ENCODE data around the gene UBC.
A peak's percentile ranks its signal among the peaks of the same experiment; 100 is the strongest.
"Not testable (repeated sequence)": the region's sequence is repeated elsewhere in the genome, so short reads cannot be mapped to it uniquely, and the experiment has no call there.

UBC gene

DNA sequence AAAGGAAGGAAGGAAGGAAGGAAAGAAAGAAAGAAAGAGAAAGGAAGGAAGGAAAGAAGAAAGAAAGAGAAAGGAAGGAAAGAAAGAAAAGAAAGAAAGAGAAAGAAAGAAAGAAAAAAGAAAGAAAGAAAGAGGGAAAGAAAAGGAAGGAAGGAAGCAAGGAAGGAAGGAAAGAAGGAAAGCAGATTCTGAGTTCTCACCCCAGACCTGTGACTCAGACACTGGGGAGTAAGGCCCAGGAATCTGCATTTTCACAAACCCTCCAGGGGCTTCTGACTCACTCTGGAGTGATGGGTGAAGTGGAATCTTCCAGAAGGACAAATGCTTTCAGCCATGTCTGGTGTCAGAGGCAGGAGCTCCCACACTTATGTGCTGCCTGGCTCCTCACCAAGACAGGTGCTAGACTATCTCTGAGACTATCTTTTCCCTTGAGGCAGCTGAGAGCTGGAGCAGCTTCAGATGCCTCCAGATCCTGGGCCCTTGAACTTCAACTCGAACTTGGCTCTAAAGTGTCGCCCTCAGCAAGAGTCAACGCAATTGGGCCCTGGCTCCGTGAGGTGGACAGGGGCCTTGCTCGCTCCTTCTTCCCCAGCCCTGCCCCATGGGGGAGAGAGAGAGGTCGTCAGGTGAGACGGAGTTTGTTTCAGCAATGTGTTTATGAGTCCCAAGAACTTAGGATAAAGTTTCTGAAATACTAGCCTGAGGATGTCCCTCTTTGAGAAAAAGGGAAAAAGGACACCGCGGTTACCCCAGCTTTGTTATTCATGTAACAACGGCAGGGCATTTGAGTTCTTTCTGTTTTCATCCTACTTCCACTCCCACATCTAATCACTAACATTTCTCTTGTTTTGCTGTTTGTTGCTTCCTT lies 31.0 kb downstream of the UBC start:
- no peak for DNase-seq

DNA sequence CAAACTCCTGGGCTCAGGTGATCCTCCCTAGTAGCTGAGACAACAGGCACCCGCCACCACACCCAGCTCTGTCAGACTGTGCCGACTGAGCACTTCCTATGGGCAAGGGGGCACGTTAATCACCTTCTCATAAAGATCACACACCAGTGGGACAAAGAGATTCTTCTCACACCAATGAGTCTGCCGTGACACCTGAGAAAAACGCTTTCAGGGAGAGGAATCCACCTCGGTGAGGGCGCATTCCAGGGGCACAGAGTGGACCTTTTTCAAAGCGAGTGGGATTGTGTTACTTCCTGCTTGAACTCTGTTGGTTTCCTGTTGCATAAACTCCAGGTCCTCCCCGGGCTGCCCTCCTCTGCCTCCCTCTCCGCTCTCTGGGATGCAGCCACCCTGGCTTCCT lies 33.3 kb downstream of the UBC start:
- DNase-seq: no peak

DNA sequence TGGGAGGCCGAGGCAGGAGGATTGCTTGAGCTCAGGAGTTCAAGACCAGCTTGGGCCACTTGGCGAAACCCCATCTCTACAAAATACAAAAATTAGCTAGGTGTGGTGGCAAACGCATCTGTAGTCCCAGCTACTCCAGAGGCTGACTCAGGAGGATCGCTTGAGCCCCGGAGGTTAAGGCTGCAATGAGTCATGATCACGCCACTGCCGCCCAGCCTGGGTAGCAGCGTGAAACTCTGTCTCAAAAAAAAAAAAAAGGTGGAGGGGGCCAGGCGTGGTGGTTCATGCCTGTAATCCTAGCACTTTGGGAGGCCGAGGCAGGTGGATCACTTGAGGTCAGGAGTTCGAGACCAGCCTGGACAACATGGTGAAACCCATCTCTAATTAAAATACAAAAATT lies 34.1 kb downstream of the UBC start:
- not testable (repeated sequence) for DNase-seq

DNA sequence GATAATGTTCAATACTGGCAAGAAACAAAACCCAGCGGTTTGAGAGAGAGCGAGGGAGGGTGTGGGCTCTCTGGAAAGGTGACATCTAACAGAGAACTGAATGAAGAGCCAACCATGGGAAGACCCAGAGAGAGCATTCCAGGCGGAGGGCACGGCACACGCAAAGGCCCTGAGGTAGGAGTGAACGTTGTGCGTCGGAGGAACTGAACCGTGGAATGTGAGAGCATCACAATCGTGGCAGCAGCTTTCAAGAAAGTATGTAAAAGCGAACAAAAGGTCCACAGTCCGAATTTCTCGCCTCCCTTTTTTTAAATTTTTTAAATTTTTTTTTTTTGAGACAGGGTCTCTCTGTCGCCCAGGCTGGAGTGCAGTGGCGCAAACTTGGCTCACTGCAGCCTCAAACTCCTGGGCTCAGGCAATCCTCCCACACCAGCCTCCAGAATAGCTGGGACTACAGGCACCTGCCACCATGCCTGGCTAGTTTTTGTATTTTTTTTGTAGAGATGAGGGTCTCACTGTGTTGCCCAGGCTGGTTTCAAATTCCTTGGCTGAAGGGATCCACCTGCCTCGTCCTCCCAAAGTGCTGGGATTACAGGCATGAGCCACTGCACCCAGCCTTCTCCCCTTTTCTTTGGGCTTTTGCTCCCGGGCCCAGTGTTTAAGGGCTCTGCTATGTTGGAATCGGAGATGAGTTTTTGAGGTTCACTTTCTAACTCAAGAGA lies 35.5 kb downstream of the UBC start:
- no peak for DNase-seq

DNA sequence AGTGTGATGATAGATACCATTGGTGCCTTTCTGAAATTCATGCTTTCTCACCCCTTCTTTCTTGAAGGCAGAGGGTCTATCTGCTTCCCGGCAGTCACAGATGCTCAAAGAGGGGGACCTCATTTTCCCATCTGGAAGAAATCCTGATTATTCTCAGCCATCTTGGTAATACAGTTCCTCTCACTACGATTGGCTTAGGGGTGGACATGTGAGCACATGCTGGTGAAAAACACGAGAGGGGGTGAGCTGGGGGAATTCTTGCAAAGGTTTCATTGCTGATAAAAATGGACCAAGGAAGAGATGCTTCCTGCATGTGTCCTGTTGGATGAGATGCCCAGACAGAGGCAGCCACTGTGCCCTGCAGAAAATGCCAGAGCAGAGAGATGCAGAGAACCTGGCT lies 37.0 kb downstream of the UBC start:
- DNase-seq: no peak

DNA sequence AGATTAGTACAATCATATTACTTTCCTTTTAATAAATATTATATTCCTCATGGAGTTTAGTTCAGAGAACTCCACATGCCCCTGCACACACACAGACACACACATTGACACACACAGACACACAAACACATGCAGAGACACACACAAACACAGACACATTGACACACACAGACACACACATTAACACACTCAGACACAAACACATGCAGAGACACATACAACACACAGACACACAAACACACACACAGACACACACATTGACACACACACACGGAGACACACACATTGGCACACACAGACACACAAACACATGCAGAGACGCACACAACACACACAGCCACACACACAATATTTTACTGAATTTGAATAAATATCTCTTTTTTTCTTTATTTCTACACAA lies 38.3 kb downstream of the UBC start:
- DNase-seq: no peak

DNA sequence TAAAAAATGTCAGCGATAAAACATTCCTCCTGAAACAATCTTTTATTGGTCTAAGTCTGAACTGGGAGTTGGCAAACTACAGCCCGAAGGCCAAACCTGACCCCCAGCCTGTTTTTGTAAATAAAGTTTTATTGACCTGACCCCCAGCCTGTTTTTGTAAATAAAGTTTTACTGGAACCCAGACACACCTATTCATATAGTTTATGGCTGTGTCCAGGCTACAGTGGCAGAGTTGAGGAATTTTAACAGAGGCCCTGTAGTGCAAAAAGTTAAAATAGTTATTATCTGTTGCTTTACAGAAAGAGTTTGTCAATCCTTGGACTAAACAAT lies 38.7 kb downstream of the UBC start:
- no peak for DNase-seq

DNA sequence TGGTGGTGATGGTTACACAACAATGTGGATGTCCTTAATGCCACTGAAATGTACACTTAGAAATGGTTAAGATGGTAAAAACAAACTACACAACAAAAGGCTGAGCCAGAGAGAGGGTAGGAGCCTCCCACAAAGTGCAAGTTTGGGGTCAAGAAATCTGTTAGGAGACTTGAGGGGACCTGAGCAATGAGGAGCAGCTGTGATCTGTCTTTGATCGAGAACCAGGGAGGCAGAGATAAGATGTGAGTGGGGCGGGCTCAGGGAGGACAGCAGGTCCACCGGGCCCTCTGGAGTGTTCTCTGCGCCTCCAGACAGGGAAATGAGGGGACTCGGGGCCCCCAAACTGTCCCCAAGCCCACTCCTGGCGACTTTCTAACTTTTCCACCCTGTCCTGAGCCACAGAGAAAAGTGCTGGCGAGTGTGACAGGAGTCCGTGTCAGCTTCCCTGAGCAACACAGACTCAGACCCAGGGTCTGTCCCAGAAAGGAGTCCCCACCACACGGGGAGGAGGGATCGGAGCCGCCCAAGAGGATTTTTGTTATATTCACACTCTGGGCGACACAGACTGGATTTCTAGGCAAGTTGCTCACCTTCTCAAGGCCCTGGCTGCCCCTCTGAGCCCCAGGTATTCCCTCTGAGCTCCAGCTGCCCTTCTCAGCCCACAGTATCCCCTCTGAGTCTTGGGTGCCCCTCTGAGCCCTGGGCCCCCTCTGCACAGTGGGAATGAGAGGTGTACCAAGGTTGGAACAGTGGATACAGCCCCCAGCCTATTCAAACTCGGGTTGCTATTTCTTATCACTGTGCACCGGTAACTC lies 39.3 kb downstream of the UBC start:
- DNase-seq: no peak

DNA sequence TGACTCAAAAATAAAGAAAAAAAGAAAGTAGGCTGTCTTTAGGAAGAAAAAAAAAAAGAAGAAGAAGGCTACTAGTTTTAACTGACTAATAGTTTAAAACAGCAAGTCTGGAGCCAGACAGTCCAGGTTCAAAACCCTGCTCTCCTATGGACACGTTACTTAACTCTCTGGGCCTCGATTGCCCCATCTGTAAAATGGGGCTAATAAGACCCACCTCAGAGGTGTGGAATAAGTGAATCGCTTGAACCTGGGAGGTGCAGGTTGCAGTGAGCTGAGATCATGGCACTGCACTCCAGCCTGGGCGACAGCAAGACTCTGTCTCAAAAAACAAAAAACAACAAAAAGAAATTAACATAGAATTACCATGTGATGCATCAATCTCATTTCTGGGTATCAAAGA lies 40.3 kb downstream of the UBC start:
- no peak for DNase-seq

DNA sequence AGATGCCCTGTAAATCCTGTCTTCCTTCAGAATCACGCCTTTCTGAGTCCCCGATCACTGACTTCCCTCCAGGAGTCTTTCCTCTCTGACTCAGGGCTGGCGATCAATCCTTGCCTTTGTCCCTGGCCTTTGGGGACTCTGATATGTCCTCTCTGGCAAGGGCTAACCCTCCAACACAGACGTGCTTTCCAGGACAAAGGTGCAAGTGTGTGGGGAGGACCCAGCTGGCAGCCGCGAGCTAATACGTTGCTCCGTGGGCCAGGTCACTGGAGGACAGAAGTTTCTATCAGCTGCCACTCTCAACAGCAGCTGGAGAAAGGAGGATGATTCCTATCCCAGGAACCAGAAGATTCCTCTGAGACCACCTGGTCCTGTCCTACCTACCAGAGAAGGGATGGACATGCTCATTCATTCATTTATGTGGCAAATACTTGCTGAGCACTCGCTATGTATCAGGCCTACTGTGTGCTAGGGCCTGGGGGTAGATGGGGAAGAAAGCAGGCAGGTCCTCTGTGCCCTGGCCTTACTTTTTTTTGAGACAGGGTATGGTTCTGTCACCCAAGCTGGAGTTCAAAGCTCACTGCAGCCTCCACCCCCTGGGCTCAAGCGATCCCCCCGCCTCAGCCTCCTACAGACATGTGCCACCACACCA lies 42.3 kb downstream of the UBC start:
- no peak for DNase-seq

DNA sequence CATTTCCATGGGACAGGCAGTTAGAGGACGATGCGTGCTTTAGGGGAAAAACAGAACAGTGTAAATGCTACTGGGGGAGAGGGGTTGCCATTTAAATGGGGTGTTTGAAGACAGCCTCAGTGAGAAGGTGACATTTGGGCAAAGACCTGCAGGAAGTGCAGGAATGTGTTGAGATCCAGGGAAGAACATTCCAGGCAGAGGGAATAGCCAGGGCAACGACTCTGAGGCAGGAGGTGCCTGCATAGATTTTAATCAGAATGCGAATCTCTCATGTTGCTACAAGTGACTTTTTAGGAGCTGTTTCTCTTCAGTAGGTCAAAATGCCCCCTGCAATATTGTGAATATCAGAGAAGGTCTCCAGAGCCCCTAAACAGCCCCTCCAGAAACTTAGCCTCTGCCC lies 43.2 kb downstream of the UBC start:
- no peak for DNase-seq

DNA sequence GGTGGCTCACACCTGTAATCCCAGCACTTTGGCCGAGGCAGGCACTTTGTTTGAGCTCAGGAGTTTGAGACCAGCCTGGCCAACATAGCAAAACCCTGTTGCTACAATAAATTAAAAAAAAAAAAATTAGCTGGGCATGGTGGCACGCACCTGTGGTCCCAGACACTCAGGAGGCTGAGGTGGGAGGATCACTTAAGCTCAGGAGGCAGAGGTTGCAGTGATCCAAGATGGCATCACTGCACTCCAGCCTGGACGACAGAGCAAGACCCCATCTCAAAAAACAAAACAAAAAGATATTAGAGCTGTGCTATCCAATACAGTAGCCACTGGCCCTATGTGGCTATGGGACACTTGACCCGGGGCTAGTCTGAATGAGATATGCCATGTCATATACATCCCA lies 43.9 kb downstream of the UBC start:
- no peak for DNase-seq

DNA sequence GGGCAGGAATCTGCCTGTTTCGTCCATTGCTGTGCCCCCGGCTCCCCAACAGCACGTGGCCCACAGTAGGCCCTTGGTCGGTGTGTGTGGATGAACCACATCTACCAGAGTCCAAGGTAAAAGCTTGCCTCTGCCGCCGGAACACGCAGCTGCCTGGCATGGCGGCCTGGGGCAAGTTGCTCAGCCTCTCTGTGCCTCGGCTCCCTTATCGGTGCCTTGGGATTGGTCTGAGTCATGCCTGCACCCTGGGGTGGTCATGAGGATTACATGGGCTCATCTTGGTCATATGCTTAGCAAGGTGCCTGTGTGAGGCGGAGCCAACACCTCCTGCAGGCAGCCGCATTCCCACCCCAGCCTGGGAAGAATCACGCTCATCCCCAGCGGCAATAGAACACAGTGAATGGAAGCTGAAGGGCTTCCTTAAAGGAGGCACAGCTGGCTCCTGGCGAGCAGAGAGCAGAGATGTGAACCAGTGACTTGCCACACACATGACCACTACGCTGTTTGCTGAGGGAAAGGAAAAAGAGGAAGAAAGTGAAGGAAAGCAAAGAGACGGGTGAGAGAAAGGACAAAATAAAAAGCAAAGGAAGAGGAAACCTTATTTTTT lies 45.3 kb downstream of the UBC start:
- no peak for DNase-seq

DNA sequence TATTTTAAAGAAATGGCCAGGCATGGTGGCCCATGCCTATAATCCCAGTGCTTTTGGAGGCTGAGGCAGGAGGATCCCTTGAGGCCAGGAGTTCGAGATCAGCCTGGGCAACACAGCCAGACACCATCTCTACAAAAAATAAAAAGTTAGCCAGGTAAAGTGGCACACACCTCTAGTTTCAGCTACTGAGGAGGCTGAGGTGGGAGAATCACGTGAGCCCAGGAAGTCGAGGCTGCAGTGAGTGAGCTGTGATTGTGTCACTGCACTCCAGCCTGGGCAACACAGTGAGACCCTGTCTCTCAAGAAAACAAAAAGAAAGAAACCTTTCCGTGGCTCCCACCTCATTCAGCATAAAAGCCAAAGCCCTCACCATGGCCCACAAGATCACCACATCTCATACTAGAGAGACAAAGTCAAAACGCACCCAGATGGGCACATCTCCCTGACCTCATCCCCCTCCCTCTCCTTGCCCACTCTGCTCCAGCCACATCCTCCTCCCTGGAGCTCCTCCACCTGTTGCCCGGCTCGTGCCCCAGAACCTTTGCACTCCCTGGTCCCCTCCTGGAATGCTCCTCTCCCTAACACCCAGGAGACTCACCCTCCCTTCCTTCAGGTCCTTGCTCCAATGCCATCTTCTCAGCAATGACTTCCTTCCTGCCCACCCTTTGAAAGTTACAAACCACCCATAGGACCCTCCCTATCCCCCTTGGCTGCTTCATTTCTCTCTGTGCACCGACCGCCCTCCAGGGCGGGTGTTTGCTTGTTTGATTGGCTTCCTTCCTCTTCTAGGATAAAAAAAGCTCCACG lies 46.0 kb downstream of the UBC start:
- no peak for DNase-seq

DNA sequence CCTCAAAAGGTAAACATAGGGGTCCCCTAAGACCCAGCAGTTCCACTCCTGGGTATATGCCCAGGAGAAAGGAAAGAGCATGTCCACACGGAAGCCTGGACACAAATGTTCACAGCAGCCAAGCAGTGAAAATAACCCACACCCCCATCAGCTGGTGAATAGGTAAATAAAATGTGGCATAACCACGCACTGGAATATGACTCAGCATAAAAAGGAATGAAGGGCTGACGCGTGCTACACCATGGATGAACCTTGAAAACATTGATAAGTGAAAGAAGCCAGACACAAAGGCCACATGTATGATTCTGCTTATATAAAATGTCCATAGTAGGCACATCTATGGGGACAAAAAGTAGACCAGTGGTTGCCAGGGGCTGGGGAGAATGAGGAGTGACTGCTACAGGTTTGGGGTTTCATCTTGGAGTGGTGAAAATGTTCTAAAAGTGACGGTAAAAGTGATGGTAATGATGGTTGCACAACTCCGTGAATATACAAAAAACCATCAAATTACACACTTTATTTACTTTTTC lies 47.0 kb downstream of the UBC start:
- peak; percentile 64 for DNase-seq

DNA sequence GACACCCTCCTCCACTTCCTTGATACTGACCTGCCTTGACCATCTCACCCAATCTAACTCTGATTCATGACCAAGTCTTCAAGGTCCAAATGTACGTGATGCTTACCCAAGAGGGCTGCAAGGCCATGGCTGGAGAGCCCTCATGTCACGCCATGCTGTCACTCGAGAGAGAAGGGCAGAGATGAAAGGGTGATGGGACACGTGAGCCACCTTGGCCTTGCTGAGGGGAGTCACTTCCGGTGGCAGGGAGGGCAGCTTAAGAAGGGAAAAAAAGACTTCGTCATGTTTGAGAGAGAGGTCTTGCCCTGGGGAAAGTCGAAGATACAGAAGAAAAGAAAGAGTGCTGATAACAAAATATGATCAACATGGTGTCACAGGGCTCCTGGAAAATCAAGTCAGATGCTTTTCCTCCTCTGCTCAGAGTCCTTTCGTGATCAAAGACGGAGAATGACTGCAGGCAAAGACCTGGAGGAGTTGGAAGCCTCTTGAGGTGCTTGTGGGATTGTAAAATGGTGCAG lies 47.5 kb downstream of the UBC start:
- no peak for DNase-seq

DNA sequence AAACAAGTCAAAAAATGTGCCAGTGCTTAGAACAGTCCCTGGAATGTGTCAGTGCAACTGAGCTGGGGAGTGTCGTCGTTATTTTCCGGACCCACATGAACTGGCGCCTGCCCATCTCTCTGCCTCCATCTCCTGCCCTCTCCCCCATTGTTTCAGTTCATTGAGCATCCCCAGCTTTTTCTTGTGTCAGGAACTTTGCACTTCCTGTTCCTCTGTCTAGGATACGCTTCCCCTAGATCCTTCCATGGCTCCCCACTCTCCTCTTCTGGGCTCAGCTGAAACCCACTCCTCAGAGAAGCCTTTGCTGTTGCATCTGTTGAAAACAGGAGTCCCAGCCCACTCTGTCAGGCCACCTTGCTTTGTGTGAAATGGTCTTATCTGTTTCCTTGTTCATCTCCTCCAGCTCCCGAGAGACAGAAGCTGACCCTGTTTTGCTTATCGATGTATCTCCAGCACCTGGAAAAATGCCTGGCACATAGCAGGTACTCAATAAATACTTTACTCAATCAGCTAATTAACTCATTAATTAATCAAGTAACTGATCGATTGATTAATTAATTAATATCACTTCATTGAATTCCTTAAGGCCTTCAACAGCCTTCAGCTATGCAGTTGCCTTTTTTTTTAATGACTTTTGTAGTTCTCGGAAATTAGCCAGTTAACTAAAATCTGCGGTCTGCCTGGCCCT lies 48.1 kb downstream of the UBC start:
- DNase-seq: no peak

DNA sequence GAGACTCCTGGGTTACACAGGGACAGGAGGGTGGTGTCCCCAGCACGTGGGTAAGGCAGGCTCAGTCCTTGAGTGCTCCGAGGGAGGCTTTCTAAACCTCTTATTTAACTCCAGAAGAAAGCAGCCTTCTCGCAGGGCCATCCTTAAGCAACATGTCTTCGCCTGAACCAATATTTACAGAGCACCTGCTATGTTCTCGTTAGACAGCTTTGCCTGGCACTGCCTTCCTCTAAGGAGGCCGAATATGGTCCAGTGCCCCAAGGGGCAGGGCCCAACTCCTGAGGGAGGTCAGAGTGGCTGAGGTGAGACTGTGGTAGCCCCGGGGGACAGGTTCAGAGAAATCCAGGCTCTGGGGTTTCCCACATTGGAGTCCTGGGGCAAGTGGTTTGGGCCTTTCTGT lies 48.7 kb downstream of the UBC start:
- no peak for DNase-seq

DNA sequence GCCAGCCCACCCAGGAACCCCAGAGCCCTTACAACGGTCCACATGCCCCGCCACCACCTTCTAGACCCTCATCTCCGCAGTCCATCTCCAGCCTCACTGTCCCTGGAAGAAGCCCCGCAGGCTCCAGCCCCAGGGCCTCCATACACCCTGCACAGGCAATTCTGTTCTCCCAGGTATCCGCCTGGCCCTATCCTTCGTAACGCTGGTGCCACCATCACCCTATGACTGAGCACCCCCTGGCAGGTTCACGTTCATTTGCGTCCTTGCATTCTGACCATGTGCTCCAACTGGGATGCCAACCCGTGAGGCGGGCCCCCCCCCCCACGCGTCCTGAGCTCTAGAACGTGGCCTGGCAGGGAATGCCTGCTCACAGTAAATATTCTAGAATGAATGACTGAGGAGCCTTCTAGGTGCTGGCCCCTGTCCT lies 50.1 kb downstream of the UBC start:
- DNase-seq: no peak

DNA sequence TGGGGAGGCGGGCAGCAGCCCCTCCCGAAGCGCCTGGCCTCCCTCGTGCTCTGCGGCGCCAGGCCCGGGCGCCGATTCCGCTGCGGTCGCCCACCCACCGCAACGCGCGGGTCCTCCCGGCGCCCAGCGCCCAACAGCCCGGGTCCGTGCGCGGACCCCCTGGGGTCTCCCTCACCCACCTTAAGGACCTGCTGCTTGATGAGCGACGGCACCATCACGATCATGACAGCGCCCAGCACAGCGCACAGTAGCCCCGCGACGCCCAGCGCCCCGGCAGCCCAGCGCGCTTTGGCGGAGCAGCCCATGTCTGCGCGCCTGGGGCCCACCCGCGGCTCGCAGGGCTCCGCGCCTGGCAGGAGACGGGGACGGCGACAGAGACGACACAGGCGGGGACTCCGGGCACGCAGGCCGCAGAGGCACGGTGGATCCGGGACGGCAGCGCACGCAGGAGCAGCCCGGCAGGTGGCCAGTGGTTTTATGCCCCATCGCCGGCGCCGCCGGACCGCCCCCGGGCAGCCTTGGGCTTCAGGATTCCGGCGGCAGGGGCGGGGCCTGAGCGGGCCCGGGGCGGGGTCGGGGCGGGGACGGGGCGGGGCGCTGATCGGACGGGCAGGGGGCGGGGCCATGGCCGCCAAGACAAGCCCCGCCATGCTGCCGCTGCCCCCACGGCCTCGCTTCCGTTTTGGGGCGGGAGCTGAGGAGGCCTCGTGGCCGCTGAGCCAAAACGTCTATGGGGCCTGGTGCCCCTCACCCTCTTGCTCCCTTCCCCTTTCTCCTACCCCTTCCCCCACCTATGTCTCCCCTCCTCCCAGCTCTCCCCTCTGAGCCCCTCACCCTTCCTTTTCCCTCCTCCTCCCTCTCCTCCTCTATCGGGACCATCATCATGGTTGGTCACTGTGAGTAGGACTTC lies 50.8 kb downstream of the UBC start, which contains the start of gene SCARB1:
Gene SCARB1, minus strand, starts transcription at position 449 of the 910 bp plus-strand sequence. Its CDS starts 144 bp downstream, at position 305.
- peak; percentile 82 for DNase-seq

All from fibroblast of skin of right quadriceps (primary cell).